ENCODE measurements around the gene PSMA5. TPM values are rescaled to one million over a fixed set of nuclear protein-coding genes. Genes with fewer than 3 reads are reported as not detected.

Gene PSMA5
- polyA plus RNA-seq, 3 donors: 36.6 to 119 (median 118) TPM

GRCh38 chr1:109373126-109373525 lies 53.1 kb downstream of the PSMA5 start:
- no peak for TF ChIP-seq CTCF (IDR thresholded peaks at IDR 0.05)
- Mint-ChIP-seq H3K4me1 (peaks cover 61% of the 10 kb centered on the region), H3K27ac (peak overlapping the region; percentile 51 to 93 (median 87)), H3K4me3 (peak overlapping the region in 1 of 2 donors; percentile 36), H3K27me3 (ENCODE audit: low read depth in 3 of 3) (peaks cover 0 to 1% (median 0%) of the 10 kb centered on the region in 3 donors), H3K36me3 (peaks cover 7% of the 10 kb centered on the region in 2 donors), H3K9me3 (peaks cover 0 to 4% (median 0%) of the 10 kb centered on the region in 7 donors)
- Histone ChIP-seq H3K27ac (ENCODE audit: low read depth in 1 of 2, low read length in 2 of 2) (peak overlapping the region; percentile 55 to 63), H3K4me3 (replicated peaks in 1 of 3; ENCODE audit: low read depth in 2 of 3, low read length in 3 of 3) (peak overlapping the region in 1 of 3 experiments; percentile 21), H3K4me1 (ENCODE audit: control insufficient read depth in 1 of 2, insufficient read depth in 2 of 2, low read length in 2 of 2) (peaks cover 54 to 57% of the 10 kb centered on the region in 2 donors), H4K20me1 (ENCODE audit: insufficient read depth, low read length) (peaks cover 61% of the 10 kb centered on the region), H3K9me3 (replicated peaks in 1 of 2; ENCODE audit: control insufficient read depth in 1 of 2, insufficient read depth in 1 of 2, low read length in 2 of 2) (no peaks in the 10 kb centered on the region), H3K79me2 (ENCODE audit: insufficient read depth, low read length) (peaks cover 90% of the 10 kb centered on the region), H3K27me3 (ENCODE audit: control insufficient read depth in 2 of 2, insufficient read depth in 2 of 2, low read length in 2 of 2) (no peaks in the 10 kb centered on the region), H3K9ac (ENCODE audit: insufficient read depth, low read length, poor library complexity, severe bottlenecking) (no peak overlapping the region), H3K36me3 (replicated peaks in 1 of 2; ENCODE audit: control insufficient read depth in 1 of 2, insufficient read depth in 2 of 2, low read length in 2 of 2) (no peaks in the 10 kb centered on the region), H3K4me2 (replicated peaks; ENCODE audit: extremely low read depth, low read length, poor library complexity, severe bottlenecking) (peak overlapping the region; percentile 9), H2AFZ (ENCODE audit: insufficient read depth, low read depth, low read length, poor library complexity, severe bottlenecking) (no peak overlapping the region)
- intact Hi-C loops (cut with micrococcal nuclease): no loop called here
- DNase-seq: peak in 1 of 3 donors; percentile 12
- WGBS (ENCODE audit: insufficient coverage): 100% methylated on average over 2 of the region's 5 CpGs

GRCh38 chr1:109372281-109372680 lies 54.0 kb downstream of the PSMA5 start:
- peak overlapping the region; percentile 87 to 95 (median 89) for H3K27ac Mint-ChIP-seq
- Histone ChIP-seq H4K20me1 (ENCODE audit: insufficient read depth, low read length) (peaks cover 53% of the 10 kb centered on the region), H3K79me2 (ENCODE audit: insufficient read depth, low read length) (peaks cover 88% of the 10 kb centered on the region), H3K4me2 (replicated peaks; ENCODE audit: extremely low read depth, low read length, poor library complexity, severe bottlenecking) (peak overlapping the region; percentile 61), H3K4me1 (ENCODE audit: control insufficient read depth in 1 of 2, insufficient read depth in 2 of 2, low read length in 2 of 2) (peaks cover 54 to 57% of the 10 kb centered on the region in 2 donors), H2AFZ (ENCODE audit: insufficient read depth, low read depth, low read length, poor library complexity, severe bottlenecking) (no peak overlapping the region), H3K27me3 (ENCODE audit: control insufficient read depth in 2 of 2, insufficient read depth in 2 of 2, low read length in 2 of 2) (no peaks in the 10 kb centered on the region), H3K36me3 (replicated peaks in 1 of 2; ENCODE audit: control insufficient read depth in 1 of 2, insufficient read depth in 2 of 2, low read length in 2 of 2) (peaks cover 2 to 6% of the 10 kb centered on the region in 2 donors), H3K9me3 (replicated peaks in 1 of 2; ENCODE audit: control insufficient read depth in 1 of 2, insufficient read depth in 1 of 2, low read length in 2 of 2) (no peaks in the 10 kb centered on the region), H3K27ac (ENCODE audit: low read depth in 1 of 2, low read length in 2 of 2) (peak overlapping the region; percentile 15 to 71), H3K4me3 (replicated peaks in 1 of 3; ENCODE audit: low read depth in 2 of 3, low read length in 3 of 3) (peak overlapping the region in 1 of 3 experiments; percentile 64), H3K9ac (ENCODE audit: insufficient read depth, low read length, poor library complexity, severe bottlenecking) (no peak overlapping the region)
- H3K4me1 Mint-ChIP-seq: peaks cover 63% of the 10 kb centered on the region
- intact Hi-C loops (cut with micrococcal nuclease): no loop called here
- peaks cover 0 to 4% (median 0%) of the 10 kb centered on the region in 7 donors for H3K9me3 Mint-ChIP-seq
- WGBS (ENCODE audit: insufficient coverage): no CpG with 5 or more reads among the region's 6 CpGs
- TF ChIP-seq CTCF (IDR thresholded peaks at IDR 0.05): no peak
- DNase-seq: peak in 1 of 3 donors; percentile 23
- H3K27me3 Mint-ChIP-seq (ENCODE audit: low read depth in 3 of 3): peaks cover 0 to 1% (median 0%) of the 10 kb centered on the region in 3 donors
- H3K36me3 Mint-ChIP-seq: peaks cover 13 to 14% of the 10 kb centered on the region in 2 donors
- peak overlapping the region in 1 of 2 donors; percentile 42 for H3K4me3 Mint-ChIP-seq
